ENCODE measurements around the gene KRTAP4-11. TPM values are rescaled to one million over a fixed set of nuclear protein-coding genes. Genes with fewer than 3 reads are reported as not detected.
"Not testable (repeated sequence)": the region's sequence is repeated elsewhere in the genome, so short reads cannot be mapped to it uniquely, and the experiment has no call there.

KRTAP4-11 gene
- total RNA-seq (2021) (not detected in 2 replicates), Bru-seq, nascent RNA (not detected), BruChase-seq, experiment 1, labeled RNA remaining after a 2-hour chase (not detected), BruChase-seq, experiment 2, labeled RNA remaining after a 6-hour chase (not detected)
- long read RNA-seq = 0 reads

DNA sequence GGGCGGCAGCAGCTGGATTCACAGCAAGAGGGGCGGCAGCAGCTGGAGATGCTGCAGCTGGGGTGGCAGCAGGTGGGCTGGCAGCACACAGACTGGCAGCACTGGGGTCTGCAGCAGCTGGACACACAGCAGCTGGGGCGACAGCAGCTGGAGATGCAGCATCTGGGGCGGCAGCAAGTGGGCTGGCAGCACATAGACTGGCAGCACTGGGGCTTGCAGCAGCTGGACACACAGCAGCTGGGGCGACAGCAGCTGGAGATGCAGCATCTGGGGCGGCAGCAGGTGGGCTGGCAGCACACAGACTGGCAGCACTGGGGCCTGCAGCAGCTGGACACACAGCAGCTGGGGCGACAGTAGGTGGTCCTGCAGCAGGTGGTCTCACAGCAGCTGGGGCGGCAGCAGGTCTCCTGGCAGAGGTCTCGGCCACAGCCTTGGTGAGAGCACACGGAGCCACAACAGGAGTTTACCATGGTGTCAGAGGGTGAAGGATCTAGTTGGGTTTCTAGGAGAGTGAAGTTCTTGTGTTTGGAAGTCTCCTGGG, at the start of gene KRTAP4-11:
KRTAP4-11 (minus strand) TSS at position 528 of the 541 bp plus-strand sequence; CDS start at position 470, 58 bp downstream.
- BruUV-seq (replicated peaks); intact Hi-C loops (cut with micrococcal nuclease; ENCODE audit: unreplicated experiment); H3K27me3 ChIP-seq (replicated peaks; ENCODE audit: insufficient read depth, low read depth, low read length, poor library complexity); H3K9me3 ChIP-seq (ENCODE audit: low read depth, low read length, poor library complexity, severe bottlenecking); H3K36me3 ChIP-seq (ENCODE audit: insufficient read depth, low read length, poor library complexity, severe bottlenecking); H3K4me1 ChIP-seq (ENCODE audit: insufficient read depth, low read length, poor library complexity, severe bottlenecking); POLR2A ChIA-PET (ENCODE audit: low non-redundant PET); H3K4me3 ChIP-seq (ENCODE audit: low read depth, low read length, poor library complexity, severe bottlenecking); CTCF ChIA-PET; H3K27ac ChIP-seq (ENCODE audit: low read depth, low read length, poor library complexity, severe bottlenecking); DNase-seq (ENCODE audit: low spot score): not testable (repeated sequence)

- ChIA-PET CTCF (no interaction called here), POLR2A (ENCODE audit: low non-redundant PET) (interaction anchor here (0.6 kb wide), 1 partner anchor 10 kb away, joined by 3 read pairs; no protein-coding TSS in a partner anchor)
- Histone ChIP-seq H3K4me3 (ENCODE audit: low read depth, low read length, poor library complexity, severe bottlenecking) (no peak overlapping the region), H3K36me3 (ENCODE audit: insufficient read depth, low read length, poor library complexity, severe bottlenecking) (no peaks in the 10 kb centered on the region), H3K27ac (ENCODE audit: low read depth, low read length, poor library complexity, severe bottlenecking) (no peak overlapping the region), H3K9me3 (ENCODE audit: low read depth, low read length, poor library complexity, severe bottlenecking) (no peaks in the 10 kb centered on the region), H3K4me1 (ENCODE audit: insufficient read depth, low read length, poor library complexity, severe bottlenecking) (no peaks in the 10 kb centered on the region), H3K27me3 (replicated peaks; ENCODE audit: insufficient read depth, low read depth, low read length, poor library complexity) (no peaks in the 10 kb centered on the region)
- no peak for TF ChIP-seq CTCF (conservative IDR thresholded peaks at IDR 0.05; ENCODE audit: low read depth, low read length)
- TF ChIP-seq EZH2 (IDR thresholded peaks at IDR 0.05; ENCODE audit: borderline replicate concordance, low read depth, low read length, poor library complexity, severe bottlenecking) = no peak
- no peak for DNase-seq (ENCODE audit: low spot score)
- BruUV-seq (replicated peaks) = no TSS peak
- intact Hi-C loops (cut with micrococcal nuclease; ENCODE audit: unreplicated experiment) = no loop called here
These were observed 49.4 kb upstream of the KRTAP4-11 start for GRCh38 chr17:41167561-41167960.

DNA sequence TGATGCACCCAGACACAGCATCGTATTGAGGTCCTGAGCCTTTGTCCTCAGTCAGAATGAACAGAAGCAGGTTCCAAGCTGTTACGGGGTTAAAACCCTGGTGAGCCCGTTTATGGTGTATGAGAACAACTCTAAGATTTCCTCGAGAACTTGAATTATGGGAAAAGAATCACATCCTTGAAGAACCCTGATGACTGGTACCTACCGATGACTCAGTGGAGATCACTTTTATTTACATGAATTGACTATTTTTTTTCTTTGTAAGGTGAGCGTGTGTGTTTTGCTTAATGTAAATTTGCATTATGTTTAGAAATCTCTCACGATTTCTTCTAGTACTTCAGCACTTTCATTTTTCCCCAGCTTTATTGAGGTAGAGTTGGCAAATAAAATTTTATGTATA, 45.7 kb upstream of the KRTAP4-11 start:
- no peaks in the 10 kb centered on the region for H3K27me3 ChIP-seq (replicated peaks; ENCODE audit: insufficient read depth, low read depth, low read length, poor library complexity)
- CTCF ChIA-PET = no interaction called here

More for the DNA sequence above, 45.7 kb upstream of the KRTAP4-11 start:
- BruUV-seq (replicated peaks) = no TSS peak
- no peak overlapping the region for H3K27ac ChIP-seq (ENCODE audit: low read depth, low read length, poor library complexity, severe bottlenecking)
- H3K36me3 ChIP-seq (ENCODE audit: insufficient read depth, low read length, poor library complexity, severe bottlenecking) = no peaks in the 10 kb centered on the region
- TF ChIP-seq CTCF (conservative IDR thresholded peaks at IDR 0.05; ENCODE audit: low read depth, low read length) (no peak), EZH2 (IDR thresholded peaks at IDR 0.05; ENCODE audit: borderline replicate concordance, low read depth, low read length, poor library complexity, severe bottlenecking) (no peak)
- H3K9me3 ChIP-seq (ENCODE audit: low read depth, low read length, poor library complexity, severe bottlenecking) = no peaks in the 10 kb centered on the region
- no peaks in the 10 kb centered on the region for H3K4me1 ChIP-seq (ENCODE audit: insufficient read depth, low read length, poor library complexity, severe bottlenecking)
- DNase-seq (ENCODE audit: low spot score) = no peak
- POLR2A ChIA-PET (ENCODE audit: low non-redundant PET) = no interaction called here
- H3K4me3 ChIP-seq (ENCODE audit: low read depth, low read length, poor library complexity, severe bottlenecking) = no peak overlapping the region
- intact Hi-C loops (cut with micrococcal nuclease; ENCODE audit: unreplicated experiment) = no loop called here
